Vagina (tissue), 2 donors: ENCODE results near the gene MYO1D. TPM values are rescaled to one million over a fixed set of nuclear protein-coding genes. Genes with fewer than 3 reads are reported as not detected.
"Not testable (repeated sequence)": the region's sequence is repeated elsewhere in the genome, so short reads cannot be mapped to it uniquely, and the experiment has no call there.

Source experiments
- DNase-seq, 2 donors: peaks; one replicate each; pipeline ENCODE4 v3.0.0-alpha.2; 2017; ENCODE audit errors: extremely low spot score in 2 of 2
- H3K27ac ChIP-seq: fragments of 200-600 bp; sonication (generic); one replicate; pipeline ENCODE4 v1.5.1; 2019
- H3K27me3 ChIP-seq: fragments of 200-600 bp; sonication (generic); one replicate; pipeline ENCODE4 v1.5.1; 2019
- H3K36me3 ChIP-seq, 2 donors: fragments of 200-600 bp; sonication (generic); one replicate each; pipeline ENCODE4 v1.5.1; 2017 to 2019
- H3K4me1 ChIP-seq: fragments of 200-600 bp; sonication (generic); one replicate; pipeline ENCODE4 v1.5.1; 2019
- H3K4me3 ChIP-seq, 2 donors: fragments of 200-600 bp; sonication (generic); 1 replicate in 1 of 2; 2 replicates in 1 of 2; pipeline ENCODE4 v1.5.1; 2016 to 2019
- H3K9me3 ChIP-seq: fragments of 200-600 bp; sonication (generic); one replicate; pipeline ENCODE4 v1.5.1; 2019
- POLR2A ChIP-seq, 2 donors: fragments of 450-650 bp; IDR thresholded peaks; one replicate each; pipeline ENCODE4 v1.6.1; 2017; ENCODE audit warnings: antibody characterized with exemption in 2 of 2, mild to moderate bottlenecking in 2 of 2, moderate library complexity in 2 of 2
- POLR2AphosphoS5 ChIP-seq, 2 donors: sonication (generic); formaldehyde crosslinking; IDR thresholded peaks; one replicate each; pipeline ENCODE4 v1.9.0; 2017; ENCODE audit warnings: antibody characterized with exemption in 2 of 2, mild to moderate bottlenecking in 2 of 2, low read depth in 1 of 2; ENCODE audit not compliant: insufficient read depth in 1 of 2
- intact Hi-C: fragments of 100-400 bp; cut with DNase I; formaldehyde crosslinking; loops from one replicate; pipeline ENCODE4 v1.15.1; 2023
- total RNA-seq: library from RNA; depleted of rRNA; stranded (reverse); fragments of >200 nt; gene quantifications from one replicate; pipeline ENCODE4 v1.2.3, GENCODE V29; 2016
- TF ChIP-seq, protein P1 (sequence below), 3 experiments: fragments of 450-650 bp in 2 of 3; fragments of 200-600 bp in 1 of 3; sonication (generic) in 1 of 3; IDR thresholded peaks; one replicate each; pipeline ENCODE4 v1.5.1; 2017 to 2019; ENCODE audit warnings: antibody characterized with exemption in 3 of 3, mild to moderate bottlenecking in 2 of 3, moderate library complexity in 2 of 3

Gene MYO1D
- total RNA-seq, 1 donor from 2014 or later = 44.7 TPM

DNA sequence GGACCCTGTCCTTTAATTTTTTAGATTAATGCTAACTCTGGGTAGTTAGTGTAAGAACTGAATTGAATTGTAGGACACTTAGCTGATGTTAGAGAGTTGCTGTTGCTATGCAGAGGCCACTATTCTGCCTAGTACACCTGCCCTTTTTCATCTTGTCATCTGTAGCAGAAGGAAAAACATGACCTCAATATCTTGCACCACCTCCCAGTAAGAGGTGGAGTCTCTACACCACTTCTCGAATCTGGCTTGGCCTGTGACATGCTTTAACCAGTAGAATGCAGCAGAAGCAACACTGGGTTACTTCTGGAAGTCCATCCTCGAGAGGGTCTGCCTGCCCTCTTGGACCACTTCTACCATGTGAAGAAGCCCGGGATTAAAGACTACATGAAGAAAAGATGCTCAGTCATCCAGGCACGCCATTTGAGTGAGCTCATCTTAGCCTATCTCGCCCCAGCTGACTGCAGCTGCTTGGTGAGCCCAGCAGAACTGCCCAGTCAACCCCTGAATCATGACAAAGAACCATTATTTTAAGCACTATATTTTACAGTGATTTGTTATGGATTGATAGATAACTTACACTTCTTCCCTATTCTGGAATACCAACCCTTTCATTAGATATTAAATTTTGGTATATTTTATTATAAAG is 153.5 kb downstream of the MYO1D start:
- intact Hi-C loops = no loop called here
- Histone ChIP-seq H3K36me3 (peaks cover 0 to 6% of the 10 kb centered on the region in 2 donors), H3K27me3 (no peaks in the 10 kb centered on the region), H3K27ac (no peak overlapping the region), H3K4me1 (no peaks in the 10 kb centered on the region), H3K4me3 (no peak overlapping the region), H3K9me3 (no peaks in the 10 kb centered on the region)
- DNase-seq = no peak
- no peak for TF ChIP-seq POLR2A (IDR thresholded peaks at IDR 0.05)
- TF ChIP-seq, protein P1, sequence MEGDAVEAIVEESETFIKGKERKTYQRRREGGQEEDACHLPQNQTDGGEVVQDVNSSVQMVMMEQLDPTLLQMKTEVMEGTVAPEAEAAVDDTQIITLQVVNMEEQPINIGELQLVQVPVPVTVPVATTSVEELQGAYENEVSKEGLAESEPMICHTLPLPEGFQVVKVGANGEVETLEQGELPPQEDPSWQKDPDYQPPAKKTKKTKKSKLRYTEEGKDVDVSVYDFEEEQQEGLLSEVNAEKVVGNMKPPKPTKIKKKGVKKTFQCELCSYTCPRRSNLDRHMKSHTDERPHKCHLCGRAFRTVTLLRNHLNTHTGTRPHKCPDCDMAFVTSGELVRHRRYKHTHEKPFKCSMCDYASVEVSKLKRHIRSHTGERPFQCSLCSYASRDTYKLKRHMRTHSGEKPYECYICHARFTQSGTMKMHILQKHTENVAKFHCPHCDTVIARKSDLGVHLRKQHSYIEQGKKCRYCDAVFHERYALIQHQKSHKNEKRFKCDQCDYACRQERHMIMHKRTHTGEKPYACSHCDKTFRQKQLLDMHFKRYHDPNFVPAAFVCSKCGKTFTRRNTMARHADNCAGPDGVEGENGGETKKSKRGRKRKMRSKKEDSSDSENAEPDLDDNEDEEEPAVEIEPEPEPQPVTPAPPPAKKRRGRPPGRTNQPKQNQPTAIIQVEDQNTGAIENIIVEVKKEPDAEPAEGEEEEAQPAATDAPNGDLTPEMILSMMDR (IDR thresholded peaks at IDR 0.05) = no peak
- no peak for TF ChIP-seq POLR2AphosphoS5 (IDR thresholded peaks at IDR 0.05; ENCODE audit: insufficient read depth in 1 of 2, low read depth in 1 of 2)

DNA sequence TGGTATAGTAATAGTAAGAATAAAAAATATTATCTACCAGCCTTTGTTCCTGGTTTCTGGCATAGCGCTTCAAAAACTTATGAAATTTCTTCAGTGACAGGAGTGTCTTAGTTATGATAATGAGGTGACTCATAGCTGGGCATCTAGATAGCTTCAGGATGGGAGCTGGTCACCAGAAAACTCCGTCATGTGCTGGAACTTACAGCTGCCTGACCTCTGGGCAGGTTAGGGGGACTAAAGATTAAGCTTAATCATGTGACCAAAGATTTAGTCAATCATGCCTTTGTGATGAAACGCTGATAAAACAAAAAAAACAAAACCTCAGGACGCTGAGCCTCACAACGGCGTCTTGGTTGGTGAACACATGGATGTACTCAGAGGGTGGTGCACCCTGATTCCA is 154.2 kb downstream of the MYO1D start:
- intact Hi-C loops = no loop called here
- Histone ChIP-seq H3K4me1 (no peaks in the 10 kb centered on the region), H3K36me3 (peaks cover 0 to 6% of the 10 kb centered on the region in 2 donors), H3K27ac (no peak overlapping the region), H3K4me3 (no peak overlapping the region), H3K27me3 (no peaks in the 10 kb centered on the region), H3K9me3 (no peaks in the 10 kb centered on the region)
- TF ChIP-seq, protein P1 (IDR thresholded peaks at IDR 0.05) = no peak
- DNase-seq = no peak

DNA sequence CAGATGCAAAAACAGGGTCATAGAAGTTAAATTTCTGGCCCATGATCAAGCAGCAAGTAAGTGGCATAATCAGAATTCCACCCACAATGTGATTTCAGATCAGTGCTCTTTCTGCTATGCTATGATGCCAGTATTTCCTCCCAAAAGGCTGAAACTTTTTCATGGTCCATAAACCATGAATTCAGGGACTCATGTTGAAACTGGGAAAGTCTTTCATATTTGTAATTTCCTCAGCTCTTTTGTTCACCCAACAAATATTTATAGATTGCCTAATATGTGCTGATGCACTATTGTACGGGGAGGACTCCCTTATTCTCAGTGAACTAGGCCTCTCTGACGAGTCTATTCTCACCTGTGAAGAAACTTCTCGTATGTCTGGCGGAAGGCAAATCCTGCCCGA is 156.3 kb downstream of the MYO1D start:
- H3K4me3 ChIP-seq = no peak overlapping the region
- intact Hi-C loops = no loop called here
- TF ChIP-seq, protein P1 (IDR thresholded peaks at IDR 0.05) = no peak
- TF ChIP-seq POLR2AphosphoS5 (IDR thresholded peaks at IDR 0.05; ENCODE audit: insufficient read depth in 1 of 2, low read depth in 1 of 2) (no peak), POLR2A (IDR thresholded peaks at IDR 0.05) (no peak)
- DNase-seq = no peak
- H3K27me3 ChIP-seq = no peaks in the 10 kb centered on the region
- H3K9me3 ChIP-seq = no peaks in the 10 kb centered on the region
- no peaks in the 10 kb centered on the region for H3K4me1 ChIP-seq
- no peak overlapping the region for H3K27ac ChIP-seq
- H3K36me3 ChIP-seq = peaks cover 0 to 6% of the 10 kb centered on the region in 2 donors

DNA sequence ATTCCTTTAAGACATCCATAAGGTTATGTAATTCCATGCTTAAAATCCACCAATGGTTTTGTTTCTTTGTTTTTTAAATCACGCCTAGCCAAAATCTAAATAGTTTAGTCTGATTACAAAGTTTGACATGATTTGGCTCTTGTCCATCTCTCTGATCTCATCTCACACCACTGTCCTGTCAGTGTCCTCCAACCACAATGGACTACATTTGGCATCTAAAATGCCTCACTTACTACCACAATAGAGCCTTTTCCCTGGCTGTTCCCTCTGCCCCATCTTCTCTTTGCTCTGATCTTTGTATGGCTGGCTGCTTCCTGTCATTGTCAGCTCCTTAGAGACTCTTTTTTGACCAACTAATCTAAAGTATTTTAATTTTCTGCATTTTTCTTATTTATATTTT is 157.2 kb downstream of the MYO1D start:
- Histone ChIP-seq H3K4me3 (no peak overlapping the region), H3K9me3 (no peaks in the 10 kb centered on the region), H3K36me3 (peaks cover 0 to 6% of the 10 kb centered on the region in 2 donors), H3K27ac (no peak overlapping the region), H3K27me3 (no peaks in the 10 kb centered on the region), H3K4me1 (no peaks in the 10 kb centered on the region)
- TF ChIP-seq POLR2AphosphoS5 (IDR thresholded peaks at IDR 0.05; ENCODE audit: insufficient read depth in 1 of 2, low read depth in 1 of 2) = no peak
- TF ChIP-seq, protein P1 (IDR thresholded peaks at IDR 0.05) = no peak
- no peak for TF ChIP-seq POLR2A (IDR thresholded peaks at IDR 0.05)
- DNase-seq = no peak
- intact Hi-C loops = no loop called here

DNA sequence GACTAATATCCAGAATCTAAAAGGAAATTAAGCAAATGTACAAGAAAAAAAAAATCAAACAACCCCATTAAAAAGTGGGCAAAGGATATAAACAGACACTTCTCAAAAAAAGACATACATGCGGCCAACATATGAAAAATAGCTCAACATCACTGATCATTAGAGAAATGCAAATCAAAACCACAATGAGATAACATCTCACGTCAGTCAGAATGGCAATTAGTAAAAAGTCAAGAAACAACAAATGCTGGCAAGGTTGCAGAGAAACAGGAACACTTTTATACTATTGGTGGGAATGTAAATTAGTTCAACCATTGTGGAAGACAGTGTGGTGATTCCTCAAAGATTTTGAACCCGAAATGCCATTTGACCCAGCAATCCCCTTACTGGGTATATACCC is 162.0 kb downstream of the MYO1D start:
- H3K4me1 ChIP-seq, H3K9me3 ChIP-seq, H3K27me3 ChIP-seq, intact Hi-C loops, H3K27ac ChIP-seq, H3K36me3 ChIP-seq, H3K4me3 ChIP-seq, DNase-seq: not testable (repeated sequence)

DNA sequence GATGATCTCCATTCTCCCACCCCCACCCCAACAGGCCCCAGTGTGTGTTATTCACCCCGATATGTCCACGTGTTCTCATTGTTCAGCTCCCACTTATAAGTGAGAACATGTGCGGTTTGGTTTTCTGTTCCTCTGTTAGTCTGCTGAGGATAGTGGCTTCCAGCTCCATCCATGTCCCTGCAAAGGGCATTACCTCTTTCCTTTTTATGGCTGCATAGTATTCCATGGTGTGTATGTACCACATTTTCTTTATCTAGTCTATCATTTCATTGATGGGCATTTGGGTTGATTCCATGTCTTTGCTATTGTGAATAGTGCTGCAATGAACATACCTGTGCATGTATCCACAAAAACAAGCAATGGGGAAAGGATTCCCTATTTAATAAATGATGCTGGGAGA is 162.7 kb downstream of the MYO1D start:
- H3K9me3 ChIP-seq, H3K27ac ChIP-seq, DNase-seq, H3K4me1 ChIP-seq, H3K4me3 ChIP-seq, H3K36me3 ChIP-seq, intact Hi-C loops, H3K27me3 ChIP-seq: not testable (repeated sequence)
